ENCODE data around the gene LIPA.
A peak's percentile ranks its signal among the peaks of the same experiment; 100 is the strongest.

Gene LIPA

GRCh38 chr10:89241486-89242344, 9.9 kb downstream of the LIPA start:
- DNase-seq (ENCODE audit: low read depth in 2 of 2, low spot score in 1 of 2), result no peak

- no peak for DNase-seq (ENCODE audit: low read depth in 2 of 2, low spot score in 1 of 2)
Observed at GRCh38 chr10:89241026-89241425, 10.5 kb downstream of the LIPA start.

- no peak for DNase-seq (ENCODE audit: low read depth in 2 of 2, low spot score in 1 of 2)
Observed at GRCh38 chr10:89240519-89240918, 11.1 kb downstream of the LIPA start.

- no peak for DNase-seq (ENCODE audit: low read depth in 2 of 2, low spot score in 1 of 2)
Observed at GRCh38 chr10:89238956-89239644, 12.5 kb downstream of the LIPA start.

GRCh38 chr10:89237849-89238248, 13.7 kb downstream of the LIPA start:
- no peak for DNase-seq (ENCODE audit: low read depth in 2 of 2, low spot score in 1 of 2)

- no peak for DNase-seq (ENCODE audit: low read depth in 2 of 2, low spot score in 1 of 2)
Observed at GRCh38 chr10:89236226-89236797, 15.3 kb downstream of the LIPA start.

GRCh38 chr10:89235073-89235798, 16.3 kb downstream of the LIPA start:
- DNase-seq (ENCODE audit: low read depth in 2 of 2, low spot score in 1 of 2), result no peak

GRCh38 chr10:89233033-89233432, 18.5 kb downstream of the LIPA start:
- DNase-seq (ENCODE audit: low read depth in 2 of 2, low spot score in 1 of 2), result no peak

GRCh38 chr10:89228962-89229361, 22.6 kb downstream of the LIPA start:
- no peak for DNase-seq (ENCODE audit: low read depth in 2 of 2, low spot score in 1 of 2)

GRCh38 chr10:89228146-89228545, 23.4 kb downstream of the LIPA start:
- no peak for DNase-seq (ENCODE audit: low read depth in 2 of 2, low spot score in 1 of 2)

GRCh38 chr10:89226891-89227290, 24.7 kb downstream of the LIPA start:
- DNase-seq (ENCODE audit: low read depth in 2 of 2, low spot score in 1 of 2), result no peak

GRCh38 chr10:89224739-89225443, 26.7 kb downstream of the LIPA start:
- DNase-seq (ENCODE audit: low read depth in 2 of 2, low spot score in 1 of 2), result no peak

GRCh38 chr10:89221919-89222318, 29.7 kb downstream of the LIPA start:
- no peak for DNase-seq (ENCODE audit: low read depth in 2 of 2, low spot score in 1 of 2)

GRCh38 chr10:89219513-89220218, 31.9 kb downstream of the LIPA start:
- no peak for DNase-seq (ENCODE audit: low read depth in 2 of 2, low spot score in 1 of 2)

GRCh38 chr10:89217057-89217990, 34.3 kb downstream of the LIPA start:
- DNase-seq (ENCODE audit: low read depth in 2 of 2, low spot score in 1 of 2), result peak; percentile 24 to 44

GRCh38 chr10:89216056-89216455, 35.5 kb downstream of the LIPA start:
- DNase-seq (ENCODE audit: low read depth in 2 of 2, low spot score in 1 of 2), result no peak

- no peak for DNase-seq (ENCODE audit: low read depth in 2 of 2, low spot score in 1 of 2)
Observed at GRCh38 chr10:89215511-89215910, 36.1 kb downstream of the LIPA start.

GRCh38 chr10:89214566-89215165, 36.9 kb downstream of the LIPA start:
- no peak for DNase-seq (ENCODE audit: low read depth in 2 of 2, low spot score in 1 of 2)
